NCI-H2227 (cell line): ENCODE results near the gene ATP6V1A.

ENCODE experiments used
- DNase-seq: peaks from one replicate; lab custom pipeline; 2025; ENCODE audit not compliant: unreplicated experiment; lab: John Stamatoyannopoulos, UW

Gene ATP6V1A

DNA sequence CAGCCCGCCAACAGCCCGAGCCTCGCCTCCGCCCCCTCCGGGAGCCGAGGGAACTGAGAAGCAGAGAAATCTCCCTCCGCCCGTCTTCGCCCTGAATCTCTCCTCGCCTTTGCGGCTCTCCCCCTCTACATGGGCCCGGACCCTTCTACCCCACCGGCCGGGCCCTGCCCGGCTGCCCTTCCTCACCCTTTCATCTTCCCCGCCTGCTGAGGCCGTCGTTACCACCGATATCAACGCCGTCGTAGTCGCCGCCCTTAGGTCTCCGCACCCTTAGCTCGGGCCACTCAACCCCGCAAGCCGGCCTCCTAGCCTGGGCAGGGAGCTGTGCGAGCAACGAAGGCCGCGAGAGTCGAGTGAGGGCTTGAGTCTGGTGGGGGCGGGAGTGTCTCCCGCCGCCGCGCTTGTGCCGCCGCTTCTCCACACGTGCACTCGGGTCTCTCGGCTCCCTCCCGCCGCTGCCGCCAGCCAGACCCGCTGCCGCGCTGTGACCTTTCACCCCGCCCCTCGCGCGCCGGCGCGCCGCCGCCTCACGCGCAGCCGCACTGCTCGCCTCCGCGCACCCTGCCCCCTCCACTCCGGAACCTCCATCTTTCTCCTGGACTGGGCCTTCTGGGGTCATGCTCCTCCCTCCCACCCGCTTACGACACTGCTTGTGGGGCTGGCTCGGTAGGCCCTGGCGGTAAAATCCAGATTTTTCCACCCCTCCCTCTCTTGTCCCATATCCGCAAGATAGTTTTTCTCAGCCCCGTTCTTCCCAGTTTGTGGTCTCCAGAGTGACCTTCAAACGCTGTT, 883 bp upstream of the ATP6V1A start, which contains the start of gene NAA50:
Gene NAA50 (minus strand): TSS at position 494 of the 792 bp plus-strand sequence. CDS start 300 bp downstream, at position 194.
- peak; percentile 89 for DNase-seq

DNA sequence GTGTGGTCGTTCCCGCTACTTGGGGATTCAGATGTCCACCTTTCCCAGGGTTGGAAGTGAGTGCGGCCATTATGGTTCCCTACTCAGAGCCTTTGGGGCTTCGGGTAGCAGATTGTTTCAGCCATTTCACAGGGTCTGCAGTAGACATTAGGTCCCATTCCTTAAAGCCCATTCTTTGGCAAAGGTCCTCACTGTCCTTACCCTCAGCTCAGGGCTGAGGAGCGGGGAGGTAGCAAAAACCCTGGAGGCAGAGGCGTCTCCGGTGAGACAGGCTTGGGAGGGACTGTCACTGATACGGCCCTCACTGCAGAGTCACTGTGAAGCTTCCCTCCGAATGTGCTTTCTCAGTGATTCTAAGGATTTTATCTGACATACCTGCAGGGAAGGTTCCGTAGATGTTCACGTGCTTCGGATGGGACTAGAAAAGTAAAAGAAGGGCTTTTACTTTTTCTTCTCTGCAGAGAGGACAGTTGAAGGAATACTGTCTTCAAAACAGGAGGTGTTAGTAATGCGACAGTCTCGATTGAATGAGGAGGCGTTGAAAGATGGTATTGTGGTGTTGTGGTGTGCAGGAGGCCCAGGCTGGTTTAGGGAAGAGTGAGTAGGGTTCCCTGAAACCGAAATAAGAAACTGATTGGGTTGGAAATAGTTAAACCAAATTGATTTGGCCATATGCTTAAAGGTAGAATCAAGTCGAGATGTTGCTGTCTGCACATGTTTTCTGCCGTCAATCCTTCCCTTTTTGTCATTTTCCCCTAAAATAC, 630 bp downstream of the ATP6V1A start:
- peak; percentile 47 for DNase-seq

DNA sequence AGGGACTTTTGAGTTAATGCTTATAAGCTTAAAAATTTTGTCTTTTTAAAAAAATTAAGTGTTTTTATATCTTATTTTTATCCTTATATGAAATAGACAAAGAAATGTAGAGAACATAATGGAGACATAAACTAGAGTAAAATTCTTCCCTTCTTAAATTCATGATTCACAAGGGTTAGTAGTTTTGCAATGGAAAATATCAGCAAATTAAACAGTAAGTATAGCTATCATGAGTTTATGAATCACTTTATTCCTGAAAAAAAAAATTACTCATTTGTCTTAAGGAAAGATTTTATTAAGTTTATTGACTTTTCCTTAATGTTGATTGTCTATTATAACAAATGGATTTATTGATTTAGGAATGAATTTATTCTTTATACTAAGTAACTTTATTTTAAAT, 4.3 kb downstream of the ATP6V1A start:
- DNase-seq, result no peak

DNA sequence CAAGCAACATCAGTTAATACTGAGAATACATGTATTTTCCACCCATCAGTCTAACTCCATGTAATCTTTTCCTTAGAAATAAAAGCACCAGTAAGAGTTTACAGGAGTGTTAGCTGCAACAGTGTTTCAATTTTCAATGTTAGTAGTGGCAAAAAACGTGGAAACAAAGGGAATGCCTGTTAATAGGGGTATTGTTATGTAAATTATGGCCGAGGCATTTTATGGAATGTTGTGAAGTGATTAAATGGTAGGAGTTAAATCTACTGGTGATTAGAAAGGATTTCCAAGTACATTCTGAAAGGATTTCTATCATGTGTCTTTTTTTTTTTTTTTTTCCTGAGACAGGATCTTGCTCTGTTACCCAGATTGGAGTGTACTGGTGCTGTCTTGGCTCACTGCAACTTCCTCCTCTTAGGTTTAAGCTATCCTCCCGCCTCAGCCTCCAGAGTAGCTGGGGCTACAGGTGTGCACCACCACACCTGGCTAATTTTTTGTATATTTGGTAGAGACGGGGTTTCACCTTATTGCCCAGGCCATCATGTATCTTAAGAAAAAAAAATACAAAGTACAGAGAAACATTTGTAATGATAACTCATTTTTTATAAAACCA, 6.6 kb downstream of the ATP6V1A start:
- DNase-seq, result no peak

DNA sequence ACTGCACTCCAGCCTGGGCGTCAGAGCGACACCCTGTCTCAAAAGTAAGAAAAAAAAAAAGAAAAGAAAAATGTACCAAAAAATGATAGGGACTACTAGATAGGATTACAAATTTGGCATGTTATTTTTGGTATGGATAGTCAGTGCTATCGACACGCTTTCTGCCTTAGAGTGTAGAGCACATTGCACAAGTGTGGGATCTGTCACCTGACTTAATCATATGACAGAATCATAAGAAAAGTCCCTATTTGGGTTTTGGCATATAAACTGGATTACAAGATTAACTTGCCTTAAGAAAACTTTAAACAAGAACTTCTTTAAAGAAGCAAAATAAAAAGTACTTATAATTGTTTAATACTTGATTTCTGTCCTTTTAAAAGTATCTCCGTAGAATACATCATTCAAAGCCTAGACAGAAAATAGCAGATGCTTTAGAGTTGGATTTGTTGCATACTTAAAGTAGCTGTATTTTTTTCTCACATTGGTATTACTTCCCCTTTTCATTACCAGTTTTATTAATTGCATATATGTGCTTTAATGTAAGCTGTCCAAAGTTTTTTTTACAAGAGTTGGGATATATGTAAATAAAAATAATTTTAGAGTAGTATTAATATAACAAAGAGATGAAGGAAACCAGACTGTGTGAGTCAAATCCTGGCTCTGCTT, 7.8 kb downstream of the ATP6V1A start:
- no peak for DNase-seq

DNA sequence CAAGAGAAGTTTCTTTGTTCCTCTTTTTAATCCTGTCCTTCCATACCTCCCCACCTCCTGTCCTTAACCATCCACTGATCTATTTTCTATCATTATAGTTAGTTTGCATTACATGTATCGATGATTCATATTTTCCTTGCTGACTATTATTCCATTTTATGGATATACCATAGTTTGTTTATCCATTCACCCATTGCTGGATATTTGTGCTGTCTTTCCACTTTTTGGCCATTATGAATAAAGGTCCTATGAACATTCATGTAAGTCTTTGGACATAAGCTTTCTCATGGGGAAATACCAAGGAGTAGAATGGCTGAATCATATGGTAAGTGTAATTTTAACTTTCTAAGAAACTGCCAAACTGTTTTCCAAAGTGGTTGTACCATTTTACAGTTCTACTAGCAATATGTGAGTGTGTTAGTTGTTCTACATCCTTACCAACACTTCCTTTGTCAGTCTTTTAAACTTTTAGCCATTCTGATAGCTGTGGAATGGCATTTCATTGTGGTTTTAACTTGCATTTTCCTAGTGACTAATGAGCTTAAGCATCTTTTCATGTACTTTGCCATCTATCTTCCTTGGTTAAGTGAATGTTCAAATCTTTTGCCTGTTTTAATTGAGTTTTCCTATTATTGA, 11.7 kb downstream of the ATP6V1A start:
- DNase-seq, result no peak

DNA sequence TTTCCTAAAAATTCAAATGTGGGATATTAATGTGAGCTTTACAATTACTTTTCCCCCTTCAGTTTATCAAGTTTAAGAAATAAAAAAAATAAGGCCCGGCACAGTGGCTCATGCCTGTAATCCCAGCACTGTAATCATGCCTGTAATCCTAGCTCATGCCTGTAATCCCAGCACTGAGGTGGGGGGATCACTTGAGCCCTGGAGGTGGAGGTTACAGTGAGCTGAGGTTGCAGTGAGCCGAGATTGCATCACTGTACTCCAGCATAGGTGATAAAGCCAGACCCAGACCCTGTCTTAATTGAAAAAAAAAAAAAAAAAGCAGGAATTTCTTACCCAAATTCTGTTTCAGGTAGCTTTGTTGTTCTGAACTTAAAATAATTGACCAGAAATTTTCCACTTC, 17.9 kb downstream of the ATP6V1A start:
- no peak for DNase-seq

DNA sequence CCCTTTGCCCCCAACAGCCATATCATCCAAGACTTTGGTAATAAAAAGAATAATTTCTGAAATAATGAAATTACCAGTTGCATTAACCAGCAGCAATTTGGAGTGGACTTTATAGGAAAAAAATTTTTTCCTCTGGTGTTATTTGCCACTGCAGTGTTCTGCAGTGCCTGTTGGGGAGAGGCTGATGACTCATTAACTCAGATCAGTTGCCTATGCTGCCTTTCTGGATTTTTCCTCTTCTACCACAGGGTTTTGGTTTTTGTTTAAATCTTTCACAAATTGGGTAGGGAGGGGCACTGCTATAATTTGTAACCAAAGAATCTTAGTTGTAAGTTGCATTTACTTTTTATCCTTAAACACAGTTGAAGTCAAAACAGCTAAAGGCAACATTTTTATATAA, 22.7 kb downstream of the ATP6V1A start:
- no peak for DNase-seq

DNA sequence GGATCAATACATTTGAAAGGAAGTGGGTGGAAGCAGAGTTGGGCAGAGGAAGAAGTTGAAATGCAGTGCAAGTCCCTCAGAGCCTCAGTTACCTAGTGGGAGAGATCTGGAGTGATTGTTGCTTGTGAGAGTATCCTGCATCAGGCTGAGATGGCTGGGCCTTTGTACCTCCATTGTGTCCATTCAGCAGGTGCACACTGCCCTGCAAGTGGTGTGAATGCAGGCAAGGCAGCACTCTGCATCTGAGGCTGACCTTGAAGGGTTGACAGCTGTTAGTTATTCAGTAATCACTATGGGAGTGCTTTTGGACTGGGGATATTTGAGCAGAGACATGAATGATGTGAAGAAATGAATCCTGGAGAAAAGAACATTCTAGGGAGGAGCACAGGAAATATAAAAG, 25.2 kb downstream of the ATP6V1A start:
- no peak for DNase-seq

DNA sequence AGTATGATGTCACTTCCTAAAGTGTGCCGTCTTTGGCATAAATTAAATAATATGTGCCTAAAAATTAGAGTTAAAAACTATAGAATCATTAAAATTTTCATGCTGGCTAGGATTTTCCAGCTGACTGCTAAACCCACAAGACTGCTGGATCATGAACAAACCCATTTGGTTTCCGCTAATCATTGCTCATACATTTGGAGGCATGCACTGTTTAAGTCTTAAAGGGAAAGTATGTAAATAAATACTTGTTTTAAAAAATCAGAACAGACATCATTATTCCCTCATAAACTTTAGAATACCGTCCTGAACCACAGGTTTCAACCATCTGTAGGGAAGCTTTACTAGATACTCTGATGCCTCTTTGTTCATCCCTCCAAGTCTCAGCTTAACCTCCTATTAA, 26.5 kb downstream of the ATP6V1A start:
- DNase-seq, result no peak

DNA sequence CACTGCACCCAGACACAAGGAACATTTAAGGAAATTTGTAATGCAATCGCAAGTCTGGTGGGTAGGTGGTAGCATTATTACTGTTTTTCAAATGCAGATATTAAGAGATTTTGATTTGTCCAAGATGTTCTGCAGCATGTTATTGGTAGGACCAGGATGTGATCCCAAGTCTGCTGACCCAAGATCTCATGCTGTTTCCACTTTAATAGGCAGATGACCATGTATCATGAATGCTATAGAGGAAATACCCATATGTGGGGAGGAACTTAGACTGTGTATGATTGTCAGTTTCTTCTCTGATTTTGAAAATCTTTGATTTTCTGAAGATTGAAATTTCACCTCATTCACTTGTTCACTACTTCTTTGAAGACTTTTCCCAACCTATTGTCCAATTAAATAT, 28.7 kb downstream of the ATP6V1A start:
- DNase-seq, result no peak

DNA sequence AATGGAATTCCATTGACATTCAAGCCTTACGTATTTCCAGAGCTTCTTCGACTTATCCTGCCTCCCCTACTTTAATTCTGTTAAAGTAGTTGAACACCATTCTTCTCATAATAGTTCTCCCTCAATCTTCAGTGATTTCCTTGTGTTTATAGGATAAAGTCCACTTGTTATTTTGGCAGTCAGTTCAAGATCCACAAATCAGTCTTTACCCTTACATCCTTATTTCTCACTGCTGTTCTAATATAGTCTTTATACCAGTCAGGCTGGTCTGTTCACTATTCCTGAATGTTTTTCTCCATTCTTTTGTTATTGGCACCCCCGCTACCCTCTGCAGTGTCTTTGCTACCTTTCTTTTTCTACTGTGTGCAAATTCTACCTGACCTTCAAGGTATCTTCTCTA, 29.7 kb downstream of the ATP6V1A start:
- no peak for DNase-seq

DNA sequence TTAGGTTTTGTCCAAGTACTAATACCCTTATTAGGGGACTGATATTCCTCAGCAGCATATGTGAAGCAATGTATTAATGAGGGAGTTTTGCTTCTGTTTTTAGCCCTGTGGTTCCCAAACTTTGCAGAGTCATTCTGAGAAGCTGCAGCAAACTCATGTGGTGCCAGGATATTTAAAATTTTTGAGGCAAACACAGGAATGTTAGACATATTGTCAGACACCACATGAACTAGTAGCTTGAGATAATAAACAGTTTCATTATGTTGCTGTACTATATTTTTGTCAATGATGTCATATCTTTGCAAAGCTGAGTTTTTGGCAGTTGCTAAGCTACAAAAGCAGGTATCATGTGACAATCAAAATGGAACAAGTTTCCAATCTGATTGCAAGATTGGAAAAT, 36.6 kb downstream of the ATP6V1A start:
- no peak for DNase-seq

DNA sequence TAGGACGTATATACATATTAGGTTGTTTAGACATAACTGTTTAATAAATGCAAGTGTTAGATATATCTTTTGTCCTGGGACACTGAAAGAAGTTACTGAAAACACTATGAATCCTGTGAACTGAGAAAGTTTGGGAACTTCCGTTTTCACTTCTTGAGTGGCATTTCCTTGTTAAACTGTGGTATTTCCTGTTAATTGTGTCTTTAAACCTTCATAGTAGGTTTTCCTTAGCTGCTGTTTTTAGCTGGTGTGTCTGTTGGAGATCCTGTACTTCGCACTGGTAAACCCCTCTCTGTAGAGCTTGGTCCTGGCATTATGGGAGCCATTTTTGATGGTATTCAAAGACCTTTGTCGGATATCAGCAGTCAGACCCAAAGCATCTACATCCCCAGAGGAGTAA, 37.1 kb downstream of the ATP6V1A start:
- no peak for DNase-seq

DNA sequence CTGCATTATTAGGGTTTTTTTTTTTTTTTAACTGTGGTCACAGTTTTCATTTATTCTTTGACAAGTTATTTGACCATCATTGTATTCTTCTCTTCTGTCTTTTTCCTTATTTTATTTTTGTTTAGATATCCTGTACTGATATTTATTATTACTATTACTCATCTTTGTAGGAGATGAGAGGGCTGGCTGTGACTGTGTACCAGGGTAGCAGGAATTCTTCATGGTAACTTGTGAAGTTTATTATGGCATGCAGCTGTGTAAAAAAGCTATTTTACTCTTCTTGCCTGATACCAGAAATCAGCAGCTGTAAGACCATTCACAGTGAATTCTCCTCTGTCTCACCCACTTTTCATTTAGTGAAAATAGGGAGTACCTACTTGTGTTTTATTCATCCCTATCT, 44.5 kb downstream of the ATP6V1A start:
- no peak for DNase-seq

DNA sequence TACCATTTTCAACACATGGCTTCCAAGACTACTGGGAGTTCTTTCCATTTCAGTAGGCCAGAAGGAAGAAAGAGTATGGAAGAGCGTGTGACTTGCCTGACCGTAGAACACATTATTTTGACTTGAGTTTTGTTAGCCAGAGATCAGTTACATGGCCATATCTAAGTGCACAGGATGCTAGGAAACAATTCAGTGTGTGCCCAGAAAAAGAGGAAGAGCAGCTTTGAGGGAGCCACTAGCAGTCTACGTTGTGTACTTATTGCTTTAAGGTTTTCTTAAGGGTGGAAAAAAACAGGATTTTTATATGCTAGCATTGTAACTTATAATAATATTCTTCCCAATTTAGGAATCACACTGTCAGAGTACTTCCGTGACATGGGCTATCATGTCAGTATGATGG, 47.7 kb downstream of the ATP6V1A start:
- no peak for DNase-seq

DNA sequence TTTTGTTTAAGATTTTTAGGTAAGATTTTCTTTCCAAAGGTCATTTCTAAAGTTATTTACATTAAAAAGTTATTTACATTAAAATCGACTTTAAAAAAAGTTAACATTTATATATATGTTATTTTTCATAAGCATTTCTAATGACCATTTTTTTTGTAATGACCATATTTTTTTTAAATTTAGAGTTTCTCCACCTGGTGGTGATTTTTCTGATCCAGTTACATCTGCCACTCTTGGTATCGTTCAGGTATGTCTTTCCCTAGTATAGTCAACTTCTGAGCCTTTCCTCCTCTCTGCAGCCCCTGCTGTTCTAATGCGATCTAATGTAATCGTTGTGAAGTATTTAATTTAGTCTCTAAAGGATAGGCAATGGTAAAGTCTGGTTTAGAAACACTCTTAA, 48.9 kb downstream of the ATP6V1A start:
- DNase-seq, result no peak

DNA sequence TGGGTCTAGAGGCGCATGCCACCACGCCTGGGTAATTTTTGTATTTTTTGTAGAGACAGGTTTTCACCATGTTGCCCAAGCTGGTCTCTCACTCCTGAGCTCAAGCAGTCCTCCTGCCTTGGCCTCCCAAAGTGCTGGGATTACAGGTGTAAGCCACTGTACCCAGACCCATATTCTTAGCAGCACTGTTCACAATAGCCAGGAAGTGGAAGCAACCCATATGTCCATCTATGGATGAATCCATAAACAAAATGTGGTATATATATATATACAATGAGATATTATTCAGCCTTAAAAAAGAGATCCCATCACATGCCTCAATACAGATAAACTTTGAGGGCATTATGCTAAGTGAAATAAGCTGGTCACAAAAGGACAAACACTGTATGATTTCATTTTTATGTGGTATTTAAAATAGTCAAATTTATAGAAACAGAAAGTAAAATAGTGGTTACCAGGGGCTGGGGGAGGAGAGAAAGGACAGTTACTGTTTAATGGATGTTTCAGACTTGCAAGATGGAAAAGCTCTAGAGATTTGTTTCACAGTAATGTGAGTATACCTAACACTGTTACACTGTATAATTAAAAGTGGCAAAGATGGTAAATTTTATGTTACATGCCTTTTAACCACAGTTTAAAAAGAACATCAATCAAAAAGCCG, 56.1 kb downstream of the ATP6V1A start:
- DNase-seq, result no peak

DNA sequence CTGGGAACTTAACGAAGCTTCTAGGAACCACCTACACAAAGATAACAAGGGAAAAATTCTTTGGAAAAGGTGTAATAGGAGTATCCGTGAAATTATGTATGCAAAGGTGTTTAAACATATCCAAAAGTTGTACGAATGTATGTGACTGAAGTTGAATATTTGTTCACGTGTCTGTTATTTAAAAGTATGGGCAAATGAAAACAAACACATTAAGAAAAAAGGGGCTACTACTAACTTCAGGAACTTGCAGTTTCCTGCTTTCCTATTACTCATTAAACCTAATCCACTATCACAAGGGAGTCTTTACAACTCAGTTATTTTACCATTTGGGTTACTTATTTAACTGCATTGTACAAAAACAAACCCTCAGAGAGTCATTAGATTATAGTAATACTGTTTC, 57.8 kb downstream of the ATP6V1A start:
- DNase-seq, result no peak

DNA sequence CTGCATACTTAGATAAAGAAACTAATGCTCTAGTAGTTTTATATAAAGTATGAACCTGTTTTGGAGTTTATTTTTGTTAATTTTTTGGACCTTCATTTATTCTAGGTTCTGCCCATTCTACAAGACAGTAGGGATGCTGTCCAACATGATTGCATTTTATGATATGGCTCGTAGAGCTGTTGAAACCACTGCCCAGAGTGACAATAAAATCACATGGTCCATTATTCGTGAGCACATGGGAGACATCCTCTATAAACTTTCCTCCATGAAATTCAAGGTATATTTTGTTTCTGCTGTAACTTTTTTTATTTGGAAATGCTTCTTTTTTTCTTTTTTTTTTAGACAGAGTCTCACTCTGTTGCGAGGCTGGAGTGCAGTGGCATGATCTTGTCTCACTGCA, 58.4 kb downstream of the ATP6V1A start:
- DNase-seq, result no peak

DNA sequence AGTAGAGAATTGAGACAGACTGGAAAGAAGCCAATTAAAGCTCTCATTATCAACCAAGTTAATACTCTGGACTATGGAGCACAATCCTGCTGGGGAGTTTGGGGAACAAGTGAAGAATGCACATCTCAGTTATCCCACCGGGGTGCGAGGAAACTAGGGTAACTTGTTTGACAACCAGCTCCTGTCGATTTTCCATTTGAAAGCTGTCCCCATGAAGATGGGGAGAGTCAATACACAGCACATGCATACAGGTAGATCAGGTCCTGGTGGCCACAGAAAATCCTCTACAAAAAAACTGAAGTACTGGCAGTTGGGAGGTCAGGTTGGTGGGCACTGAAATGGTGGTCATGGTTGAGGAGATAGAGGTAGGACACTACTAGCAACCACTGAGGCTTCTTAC, 66.0 kb downstream of the ATP6V1A start:
- no peak for DNase-seq
